ENCODE measurements around the gene CXCL16.

DNA sequence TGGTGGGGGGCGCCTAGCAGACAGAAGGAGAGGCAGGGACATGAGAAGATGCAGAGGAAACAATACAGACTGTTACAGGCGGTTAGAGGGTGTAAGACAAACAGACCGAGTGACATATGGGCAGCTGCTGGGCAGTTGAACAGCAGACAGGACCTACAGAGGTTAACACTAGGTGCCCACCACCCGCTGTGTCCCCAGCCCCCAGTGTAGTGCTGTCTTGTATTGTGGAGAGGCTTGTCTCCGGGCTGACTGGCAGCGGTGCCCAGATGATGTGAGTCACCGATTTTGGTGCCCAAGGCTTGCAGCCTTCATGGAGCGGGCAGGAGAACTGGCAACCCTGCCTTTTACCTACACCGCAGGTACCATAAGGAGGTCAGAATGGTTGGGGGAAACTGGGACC lies 2.4 kb upstream of the CXCL16 start:
- TF ChIP-seq, protein P1, sequence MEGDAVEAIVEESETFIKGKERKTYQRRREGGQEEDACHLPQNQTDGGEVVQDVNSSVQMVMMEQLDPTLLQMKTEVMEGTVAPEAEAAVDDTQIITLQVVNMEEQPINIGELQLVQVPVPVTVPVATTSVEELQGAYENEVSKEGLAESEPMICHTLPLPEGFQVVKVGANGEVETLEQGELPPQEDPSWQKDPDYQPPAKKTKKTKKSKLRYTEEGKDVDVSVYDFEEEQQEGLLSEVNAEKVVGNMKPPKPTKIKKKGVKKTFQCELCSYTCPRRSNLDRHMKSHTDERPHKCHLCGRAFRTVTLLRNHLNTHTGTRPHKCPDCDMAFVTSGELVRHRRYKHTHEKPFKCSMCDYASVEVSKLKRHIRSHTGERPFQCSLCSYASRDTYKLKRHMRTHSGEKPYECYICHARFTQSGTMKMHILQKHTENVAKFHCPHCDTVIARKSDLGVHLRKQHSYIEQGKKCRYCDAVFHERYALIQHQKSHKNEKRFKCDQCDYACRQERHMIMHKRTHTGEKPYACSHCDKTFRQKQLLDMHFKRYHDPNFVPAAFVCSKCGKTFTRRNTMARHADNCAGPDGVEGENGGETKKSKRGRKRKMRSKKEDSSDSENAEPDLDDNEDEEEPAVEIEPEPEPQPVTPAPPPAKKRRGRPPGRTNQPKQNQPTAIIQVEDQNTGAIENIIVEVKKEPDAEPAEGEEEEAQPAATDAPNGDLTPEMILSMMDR (IDR thresholded peaks at IDR 0.05; ENCODE audit: insufficient read depth, low read length, poor library complexity, severe bottlenecking): no peak
- no peak for TF ChIP-seq EZH2phosphoT487 (conservative IDR thresholded peaks at IDR 0.05; ENCODE audit: low read length)
